OCI-LY3 (cell line): ENCODE data around the gene NRXN2.

ENCODE experiments used
- CTCF ChIP-seq: fragments of 200-600, 300-600 bp; sonication (generic); IDR thresholded peaks from 2 replicates; pipeline ENCODE4 v1.5.1; 2014; ENCODE audit warnings: antibody characterized with exemption, low read length, low read depth
- EZH2phosphoT487 ChIP-seq: fragments of 200-600 bp; shearing (Covaris generic); IDR thresholded peaks from 2 replicates; pipeline ENCODE4 v1.6.1; 2018; ENCODE audit warnings: antibody characterized with exemption, mixed run types, low read depth

GRCh38 chr11:64638018-64638665, 84.9 kb downstream of the NRXN2 start:
- no peak for TF ChIP-seq CTCF
- no peak for TF ChIP-seq EZH2phosphoT487
